ENCODE results near the gene CHCHD3.

GRCh38 chr7:133023370-133024071 is 58.4 kb downstream of the CHCHD3 start:
- TF ChIP-seq PATZ1 (CRISPR knock-in tag; IDR thresholded peaks at IDR 0.05; ENCODE audit: borderline replicate concordance): no peak
- no peak for TF ChIP-seq ZFP3 (CRISPR knock-in tag; IDR thresholded peaks at IDR 0.05)
- no peak for TF ChIP-seq ARNTL (CRISPR knock-in tag; IDR thresholded peaks at IDR 0.05; ENCODE audit: borderline replicate concordance, low read depth)
- no peak for TF ChIP-seq ZNF70 (CRISPR knock-in tag; IDR thresholded peaks at IDR 0.05)
- TF ChIP-seq TSHZ2 (CRISPR knock-in tag; IDR thresholded peaks at IDR 0.05): no peak
- no peak for TF ChIP-seq OSR1 (CRISPR knock-in tag; IDR thresholded peaks at IDR 0.05)
- no peak for TF ChIP-seq TOX (CRISPR knock-in tag; IDR thresholded peaks at IDR 0.05; ENCODE audit: borderline replicate concordance)
- TF ChIP-seq BACH2 (CRISPR knock-in tag; IDR thresholded peaks at IDR 0.05; ENCODE audit: borderline replicate concordance): no peak
- TF ChIP-seq ZNF8 (CRISPR knock-in tag; IDR thresholded peaks at IDR 0.05): no peak
- no peak for TF ChIP-seq TCF4 (CRISPR knock-in tag; IDR thresholded peaks at IDR 0.05; ENCODE audit: borderline replicate concordance)
- TF ChIP-seq ESRRG (CRISPR knock-in tag; IDR thresholded peaks at IDR 0.05): no peak
- no peak for TF ChIP-seq POU6F1 (CRISPR knock-in tag; IDR thresholded peaks at IDR 0.05; ENCODE audit: borderline replicate concordance, low read depth)
- no peak for TF ChIP-seq RARB (CRISPR knock-in tag; IDR thresholded peaks at IDR 0.05)

Data from SK-N-SH treated with all-trans-retinoic acid at 6 μM for 48 hours (cell line).